Body of pancreas (tissue), 4 donors: ENCODE measurements around the gene GRID2.

Source experiments
- POLR2A ChIP-seq, 3 donors: fragments of 450-650 bp; IDR thresholded peaks; one replicate each; pipeline ENCODE4 v1.6.1; 2016; ENCODE audit warnings: antibody characterized with exemption in 3 of 3, mild to moderate bottlenecking in 2 of 3
- TF ChIP-seq, protein P1 (sequence below), 7 experiments: fragments of 450-650 bp in 4 of 7; fragments of 200-600 bp in 3 of 7; sonication (generic) in 3 of 7; IDR thresholded peaks; one replicate each; pipeline ENCODE4 v1.5.1; 2016 to 2019; ENCODE audit warnings: antibody characterized with exemption in 7 of 7

- TF ChIP-seq POLR2A (IDR thresholded peaks at IDR 0.05), result no peak
- TF ChIP-seq, protein P1, sequence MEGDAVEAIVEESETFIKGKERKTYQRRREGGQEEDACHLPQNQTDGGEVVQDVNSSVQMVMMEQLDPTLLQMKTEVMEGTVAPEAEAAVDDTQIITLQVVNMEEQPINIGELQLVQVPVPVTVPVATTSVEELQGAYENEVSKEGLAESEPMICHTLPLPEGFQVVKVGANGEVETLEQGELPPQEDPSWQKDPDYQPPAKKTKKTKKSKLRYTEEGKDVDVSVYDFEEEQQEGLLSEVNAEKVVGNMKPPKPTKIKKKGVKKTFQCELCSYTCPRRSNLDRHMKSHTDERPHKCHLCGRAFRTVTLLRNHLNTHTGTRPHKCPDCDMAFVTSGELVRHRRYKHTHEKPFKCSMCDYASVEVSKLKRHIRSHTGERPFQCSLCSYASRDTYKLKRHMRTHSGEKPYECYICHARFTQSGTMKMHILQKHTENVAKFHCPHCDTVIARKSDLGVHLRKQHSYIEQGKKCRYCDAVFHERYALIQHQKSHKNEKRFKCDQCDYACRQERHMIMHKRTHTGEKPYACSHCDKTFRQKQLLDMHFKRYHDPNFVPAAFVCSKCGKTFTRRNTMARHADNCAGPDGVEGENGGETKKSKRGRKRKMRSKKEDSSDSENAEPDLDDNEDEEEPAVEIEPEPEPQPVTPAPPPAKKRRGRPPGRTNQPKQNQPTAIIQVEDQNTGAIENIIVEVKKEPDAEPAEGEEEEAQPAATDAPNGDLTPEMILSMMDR (IDR thresholded peaks at IDR 0.05), result no peak
Observed at GRCh38 chr4:93436000-93436626, 1132.3 kb downstream of the GRID2 start.
